Ishikawa (cell line): ENCODE measurements around the gene HEXA.

Source experiments
- CEBPB ChIP-seq: IDR thresholded peaks from 2 replicates; pipeline ENCODE4 v1.6.1; 2012
- CREB1 ChIP-seq: IDR thresholded peaks from 2 replicates; pipeline ENCODE4 v1.6.1; 2012; ENCODE audit warnings: low read depth
- EGR1 ChIP-seq: IDR thresholded peaks from 2 replicates; pipeline ENCODE4 v1.6.1; 2012
- EP300 ChIP-seq: IDR thresholded peaks from 2 replicates; pipeline ENCODE4 v1.6.1; 2012; ENCODE audit warnings: borderline replicate concordance
- FOXM1 ChIP-seq: IDR thresholded peaks from 2 replicates; pipeline ENCODE4 v1.6.1; 2012; ENCODE audit warnings: low read depth, borderline replicate concordance
- NFIC ChIP-seq: IDR thresholded peaks from 2 replicates; pipeline ENCODE4 v1.6.1; 2012
- RAD21 ChIP-seq: IDR thresholded peaks from 2 replicates; pipeline ENCODE4 v1.6.1; 2012; ENCODE audit warnings: low read depth
- TAF1 ChIP-seq: IDR thresholded peaks from 2 replicates; pipeline ENCODE4 v1.6.1; 2012; ENCODE audit warnings: low read depth, mild to moderate bottlenecking
- TCF12 ChIP-seq: IDR thresholded peaks from 2 replicates; pipeline ENCODE4 v1.6.1; 2012; ENCODE audit warnings: low read depth
- TEAD4 ChIP-seq: IDR thresholded peaks from 2 replicates; pipeline ENCODE4 v1.6.1; 2012
- YY1 ChIP-seq: IDR thresholded peaks from 2 replicates; pipeline ENCODE4 v1.6.1; 2012; ENCODE audit warnings: low read depth
- ZBTB7A ChIP-seq: IDR thresholded peaks from 2 replicates; pipeline ENCODE4 v1.6.1; 2012; ENCODE audit warnings: low read depth
- TF ChIP-seq, protein P1 (sequence below): IDR thresholded peaks from 2 replicates; pipeline ENCODE4 v1.6.1; 2012
- TF ChIP-seq, protein P2 (sequence below): IDR thresholded peaks from 2 replicates; pipeline ENCODE4 v1.6.1; 2012; ENCODE audit warnings: low read depth, mild to moderate bottlenecking
- TF ChIP-seq, protein P3 (sequence below): IDR thresholded peaks from 2 replicates; pipeline ENCODE4 v1.6.1; 2012

HEXA gene

DNA sequence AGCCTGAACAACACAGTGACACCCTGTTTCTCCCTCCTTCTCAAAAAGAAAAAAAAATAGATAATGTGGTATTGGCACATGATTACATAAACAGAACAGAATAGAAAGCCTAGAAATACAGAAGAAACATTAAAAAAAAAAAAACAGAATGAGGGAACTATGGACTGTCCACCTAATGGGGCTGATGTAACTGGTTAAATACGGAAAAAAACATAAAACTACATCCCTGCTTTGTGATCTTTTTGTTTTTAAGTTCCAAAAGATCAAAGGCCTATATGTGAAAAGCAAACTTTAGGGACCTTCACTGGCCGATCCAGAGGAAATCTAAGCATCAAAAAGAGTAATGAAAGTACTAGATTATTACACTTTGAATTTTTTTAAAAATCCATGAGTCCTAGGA lies 39.5 kb upstream of the HEXA start:
- no peak for TF ChIP-seq CREB1
- TF ChIP-seq, protein P1, sequence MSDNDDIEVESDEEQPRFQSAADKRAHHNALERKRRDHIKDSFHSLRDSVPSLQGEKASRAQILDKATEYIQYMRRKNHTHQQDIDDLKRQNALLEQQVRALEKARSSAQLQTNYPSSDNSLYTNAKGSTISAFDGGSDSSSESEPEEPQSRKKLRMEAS = no peak
- TF ChIP-seq, protein P2, sequence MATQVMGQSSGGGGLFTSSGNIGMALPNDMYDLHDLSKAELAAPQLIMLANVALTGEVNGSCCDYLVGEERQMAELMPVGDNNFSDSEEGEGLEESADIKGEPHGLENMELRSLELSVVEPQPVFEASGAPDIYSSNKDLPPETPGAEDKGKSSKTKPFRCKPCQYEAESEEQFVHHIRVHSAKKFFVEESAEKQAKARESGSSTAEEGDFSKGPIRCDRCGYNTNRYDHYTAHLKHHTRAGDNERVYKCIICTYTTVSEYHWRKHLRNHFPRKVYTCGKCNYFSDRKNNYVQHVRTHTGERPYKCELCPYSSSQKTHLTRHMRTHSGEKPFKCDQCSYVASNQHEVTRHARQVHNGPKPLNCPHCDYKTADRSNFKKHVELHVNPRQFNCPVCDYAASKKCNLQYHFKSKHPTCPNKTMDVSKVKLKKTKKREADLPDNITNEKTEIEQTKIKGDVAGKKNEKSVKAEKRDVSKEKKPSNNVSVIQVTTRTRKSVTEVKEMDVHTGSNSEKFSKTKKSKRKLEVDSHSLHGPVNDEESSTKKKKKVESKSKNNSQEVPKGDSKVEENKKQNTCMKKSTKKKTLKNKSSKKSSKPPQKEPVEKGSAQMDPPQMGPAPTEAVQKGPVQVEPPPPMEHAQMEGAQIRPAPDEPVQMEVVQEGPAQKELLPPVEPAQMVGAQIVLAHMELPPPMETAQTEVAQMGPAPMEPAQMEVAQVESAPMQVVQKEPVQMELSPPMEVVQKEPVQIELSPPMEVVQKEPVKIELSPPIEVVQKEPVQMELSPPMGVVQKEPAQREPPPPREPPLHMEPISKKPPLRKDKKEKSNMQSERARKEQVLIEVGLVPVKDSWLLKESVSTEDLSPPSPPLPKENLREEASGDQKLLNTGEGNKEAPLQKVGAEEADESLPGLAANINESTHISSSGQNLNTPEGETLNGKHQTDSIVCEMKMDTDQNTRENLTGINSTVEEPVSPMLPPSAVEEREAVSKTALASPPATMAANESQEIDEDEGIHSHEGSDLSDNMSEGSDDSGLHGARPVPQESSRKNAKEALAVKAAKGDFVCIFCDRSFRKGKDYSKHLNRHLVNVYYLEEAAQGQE = no peak
- TF ChIP-seq ZBTB7A = no peak
- TF ChIP-seq CEBPB = no peak
- TF ChIP-seq EGR1 = no peak
- TF ChIP-seq EP300 = no peak
- no peak for TF ChIP-seq NFIC
- TF ChIP-seq TCF12 = no peak
- TF ChIP-seq TEAD4 = no peak
- TF ChIP-seq YY1 = no peak
- no peak for TF ChIP-seq FOXM1
- TF ChIP-seq RAD21 = no peak
- TF ChIP-seq, protein P3, sequence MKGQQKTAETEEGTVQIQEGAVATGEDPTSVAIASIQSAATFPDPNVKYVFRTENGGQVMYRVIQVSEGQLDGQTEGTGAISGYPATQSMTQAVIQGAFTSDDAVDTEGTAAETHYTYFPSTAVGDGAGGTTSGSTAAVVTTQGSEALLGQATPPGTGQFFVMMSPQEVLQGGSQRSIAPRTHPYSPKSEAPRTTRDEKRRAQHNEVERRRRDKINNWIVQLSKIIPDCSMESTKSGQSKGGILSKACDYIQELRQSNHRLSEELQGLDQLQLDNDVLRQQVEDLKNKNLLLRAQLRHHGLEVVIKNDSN = no peak
- no peak for TF ChIP-seq TAF1

DNA sequence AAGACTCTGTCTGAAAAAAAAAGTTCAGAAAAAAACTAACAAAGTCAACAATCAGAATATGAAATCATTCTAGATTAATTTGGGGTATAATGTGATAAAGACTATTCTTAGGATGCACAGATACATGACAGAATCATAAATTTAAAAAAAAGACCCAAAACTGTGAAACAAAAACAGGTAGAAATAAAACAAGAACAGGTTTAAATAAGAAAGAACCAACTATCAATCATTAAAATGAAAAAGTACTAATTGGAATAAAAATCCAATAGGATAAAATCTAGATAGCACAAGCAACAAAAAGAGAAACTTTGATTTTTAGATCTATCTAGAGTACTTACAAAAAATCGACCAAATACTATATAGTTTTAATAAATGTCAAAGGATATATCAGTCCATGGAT lies 35.7 kb upstream of the HEXA start:
- TF ChIP-seq, protein P2 = no peak

DNA sequence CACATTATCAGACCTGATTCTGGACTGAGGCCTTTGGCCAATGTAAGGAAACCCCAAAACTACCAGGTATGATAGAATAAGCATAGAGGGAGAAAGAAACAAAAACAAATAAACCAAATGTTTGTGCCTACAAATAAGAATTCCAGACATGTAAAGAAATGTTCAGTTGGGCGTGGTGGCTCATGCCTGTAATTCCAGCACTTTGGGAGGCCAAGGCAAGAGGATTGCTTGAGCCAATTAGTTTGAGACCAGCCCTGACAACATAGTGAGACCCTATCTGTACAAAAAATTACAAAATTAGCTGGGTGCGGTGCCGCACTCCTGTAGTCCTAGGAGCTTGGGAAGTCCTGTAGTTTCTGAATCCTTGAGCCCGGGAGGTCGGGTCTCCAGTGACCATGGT lies 35.3 kb upstream of the HEXA start:
- TF ChIP-seq CREB1 (no peak), ZBTB7A (no peak), FOXM1 (no peak), EGR1 (no peak), NFIC (no peak), CEBPB (no peak), RAD21 (no peak), TCF12 (no peak), YY1 (no peak), TEAD4 (no peak), EP300 (no peak), TAF1 (no peak)
- TF ChIP-seq, protein P2 = no peak
- TF ChIP-seq, protein P1 = no peak
- TF ChIP-seq, protein P3 = no peak

DNA sequence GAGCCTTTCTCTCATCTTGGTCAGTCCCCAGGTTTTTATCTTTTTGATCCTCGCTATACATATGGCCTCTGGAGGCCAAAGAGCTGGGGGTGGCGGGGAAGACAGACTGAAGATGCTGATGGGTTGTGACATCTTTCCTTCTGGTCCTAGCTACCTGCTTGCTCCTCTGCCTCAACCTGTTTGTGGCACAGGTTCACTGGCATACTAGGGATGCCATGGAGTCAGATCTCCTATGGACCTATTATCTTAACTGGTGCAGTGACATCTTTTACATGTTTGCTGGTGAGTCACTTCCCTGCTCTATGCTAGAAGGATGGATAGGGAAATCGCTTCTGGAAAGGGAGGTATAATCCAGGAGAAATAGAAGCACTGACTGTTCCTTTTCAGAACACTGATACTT lies 31.1 kb upstream of the HEXA start:
- TF ChIP-seq EP300 (no peak), NFIC (no peak), FOXM1 (no peak), TAF1 (no peak), YY1 (no peak), RAD21 (no peak), CEBPB (no peak), ZBTB7A (no peak), TEAD4 (no peak), CREB1 (no peak)
- TF ChIP-seq, protein P1 = no peak
- TF ChIP-seq, protein P3 = no peak
